ENCODE data around the gene ST6GAL1.

Gene ST6GAL1

GRCh38 chr3:187107989-187108388 lies 177.7 kb downstream of the ST6GAL1 start:
- no peak for DNase-seq (ENCODE audit: low read depth)
- H3K4me3 ChIP-seq (ENCODE audit: low read depth, low read length), result no peak overlapping the region
- TF ChIP-seq, protein P1, sequence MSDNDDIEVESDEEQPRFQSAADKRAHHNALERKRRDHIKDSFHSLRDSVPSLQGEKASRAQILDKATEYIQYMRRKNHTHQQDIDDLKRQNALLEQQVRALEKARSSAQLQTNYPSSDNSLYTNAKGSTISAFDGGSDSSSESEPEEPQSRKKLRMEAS (IDR thresholded peaks at IDR 0.05; ENCODE audit: low read depth, low read length), result no peak
- TF ChIP-seq POLR2A (IDR thresholded peaks at IDR 0.05; ENCODE audit: extremely low read depth, insufficient read length), result no peak
- TF ChIP-seq, protein P2, sequence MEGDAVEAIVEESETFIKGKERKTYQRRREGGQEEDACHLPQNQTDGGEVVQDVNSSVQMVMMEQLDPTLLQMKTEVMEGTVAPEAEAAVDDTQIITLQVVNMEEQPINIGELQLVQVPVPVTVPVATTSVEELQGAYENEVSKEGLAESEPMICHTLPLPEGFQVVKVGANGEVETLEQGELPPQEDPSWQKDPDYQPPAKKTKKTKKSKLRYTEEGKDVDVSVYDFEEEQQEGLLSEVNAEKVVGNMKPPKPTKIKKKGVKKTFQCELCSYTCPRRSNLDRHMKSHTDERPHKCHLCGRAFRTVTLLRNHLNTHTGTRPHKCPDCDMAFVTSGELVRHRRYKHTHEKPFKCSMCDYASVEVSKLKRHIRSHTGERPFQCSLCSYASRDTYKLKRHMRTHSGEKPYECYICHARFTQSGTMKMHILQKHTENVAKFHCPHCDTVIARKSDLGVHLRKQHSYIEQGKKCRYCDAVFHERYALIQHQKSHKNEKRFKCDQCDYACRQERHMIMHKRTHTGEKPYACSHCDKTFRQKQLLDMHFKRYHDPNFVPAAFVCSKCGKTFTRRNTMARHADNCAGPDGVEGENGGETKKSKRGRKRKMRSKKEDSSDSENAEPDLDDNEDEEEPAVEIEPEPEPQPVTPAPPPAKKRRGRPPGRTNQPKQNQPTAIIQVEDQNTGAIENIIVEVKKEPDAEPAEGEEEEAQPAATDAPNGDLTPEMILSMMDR (IDR thresholded peaks at IDR 0.05; ENCODE audit: low read depth, low read length), result no peak
- TF ChIP-seq MYC (IDR thresholded peaks at IDR 0.05; ENCODE audit: low read depth, low read length), result no peak

DNA sequence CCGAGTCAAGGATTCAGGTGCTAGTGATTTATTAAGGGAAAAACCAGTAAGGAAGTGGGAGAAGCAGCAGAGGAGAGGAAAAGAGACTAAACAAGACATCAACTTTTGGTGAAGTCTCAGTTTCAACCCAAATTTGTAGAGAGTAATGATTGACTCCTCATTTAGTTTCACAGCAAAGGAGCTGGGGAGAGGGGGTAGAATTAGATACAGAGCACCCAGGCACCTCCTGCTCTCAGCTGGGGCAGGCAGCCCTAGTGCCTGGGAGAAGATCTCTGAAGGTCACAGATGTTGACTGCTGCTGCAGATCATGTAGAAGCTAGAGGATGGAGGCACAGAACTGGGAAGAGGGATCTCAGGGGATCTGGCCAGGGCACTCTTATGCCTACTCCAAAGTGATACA lies 179.8 kb downstream of the ST6GAL1 start:
- DNase-seq (ENCODE audit: low read depth), result no peak
- TF ChIP-seq, protein P2 (IDR thresholded peaks at IDR 0.05; ENCODE audit: low read depth, low read length), result no peak
- TF ChIP-seq, protein P1 (IDR thresholded peaks at IDR 0.05; ENCODE audit: low read depth, low read length), result no peak
- TF ChIP-seq MYC (IDR thresholded peaks at IDR 0.05; ENCODE audit: low read depth, low read length) (no peak), POLR2A (IDR thresholded peaks at IDR 0.05; ENCODE audit: extremely low read depth, insufficient read length) (no peak)

DNA sequence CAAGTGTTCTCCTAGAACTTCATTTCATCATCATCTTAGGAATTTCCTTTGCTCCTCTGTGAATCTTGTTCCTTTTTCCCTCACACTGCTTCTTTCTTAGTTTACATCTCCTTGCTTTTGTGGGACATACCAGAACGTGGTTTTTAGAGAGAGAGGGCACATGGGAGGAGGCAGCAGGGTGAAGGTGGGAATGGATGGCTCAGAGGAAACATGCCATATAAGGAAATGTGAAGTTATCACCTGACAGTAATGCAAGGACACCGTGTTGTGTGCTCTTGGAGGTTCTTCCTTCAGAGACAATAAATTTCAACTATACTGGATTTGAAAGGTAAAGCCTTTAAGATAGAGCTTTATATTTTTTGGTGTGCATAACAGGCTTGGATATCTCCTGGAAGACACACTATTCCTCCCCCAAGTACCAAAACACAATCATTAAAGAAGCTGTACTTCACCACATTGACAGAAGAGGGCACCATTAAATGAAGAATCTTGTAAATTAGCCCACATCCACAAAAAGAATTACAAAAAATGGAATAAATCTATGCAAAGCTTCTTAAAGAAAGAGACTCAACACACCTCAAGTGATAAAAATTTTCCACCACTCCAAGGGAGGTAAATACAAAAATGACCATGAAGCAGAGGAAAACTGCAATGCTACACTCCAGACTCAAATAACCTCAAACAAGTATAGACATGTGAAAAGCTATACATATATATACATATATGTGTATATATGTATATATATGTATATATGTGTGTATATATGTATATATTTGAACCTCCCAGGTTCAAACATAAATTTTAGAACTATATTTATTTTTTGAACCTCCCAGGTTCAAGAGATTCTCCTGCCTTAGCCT lies 182.8 kb downstream of the ST6GAL1 start:
- DNase-seq (ENCODE audit: low read depth), result peak; percentile 36

More for the DNA sequence above, 179.8 kb downstream of the ST6GAL1 start:
- no peak overlapping the region for H3K4me3 ChIP-seq (ENCODE audit: low read depth, low read length)

DNA sequence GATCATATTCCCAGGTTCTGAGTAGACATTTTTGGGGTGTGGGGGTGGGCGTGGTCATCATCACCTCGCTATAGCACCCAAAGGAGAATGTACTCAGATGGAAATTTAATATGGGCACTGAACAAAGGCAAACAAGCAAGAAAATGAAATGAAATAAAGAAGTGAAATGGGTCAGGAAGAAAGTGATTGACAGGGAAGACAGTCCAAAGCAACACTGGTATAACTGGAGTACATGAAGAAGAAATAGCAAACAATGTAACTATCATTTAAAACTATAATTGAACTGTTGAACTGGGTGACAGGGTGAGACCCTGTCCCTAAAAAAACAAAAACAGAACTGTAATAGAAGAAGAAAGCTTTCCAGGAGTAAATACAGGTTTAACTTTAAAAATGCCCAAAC lies 184.2 kb downstream of the ST6GAL1 start:
- TF ChIP-seq POLR2A (IDR thresholded peaks at IDR 0.05; ENCODE audit: extremely low read depth, insufficient read length) (no peak), MYC (IDR thresholded peaks at IDR 0.05; ENCODE audit: low read depth, low read length) (no peak)
- TF ChIP-seq, protein P2 (IDR thresholded peaks at IDR 0.05; ENCODE audit: low read depth, low read length), result no peak
- TF ChIP-seq, protein P1 (IDR thresholded peaks at IDR 0.05; ENCODE audit: low read depth, low read length), result no peak
- no peak overlapping the region for H3K4me3 ChIP-seq (ENCODE audit: low read depth, low read length)

More for the DNA sequence above, 182.8 kb downstream of the ST6GAL1 start:
- no peak for TF ChIP-seq MYC (IDR thresholded peaks at IDR 0.05; ENCODE audit: low read depth, low read length)
- TF ChIP-seq, protein P2 (IDR thresholded peaks at IDR 0.05; ENCODE audit: low read depth, low read length), result peak; percentile 25
- no peak overlapping the region for H3K4me3 ChIP-seq (ENCODE audit: low read depth, low read length)

GRCh38 chr3:187120326-187120725 lies 190.0 kb downstream of the ST6GAL1 start:
- DNase-seq (ENCODE audit: low read depth), result no peak
- H3K4me3 ChIP-seq (ENCODE audit: low read depth, low read length), result no peak overlapping the region
- TF ChIP-seq MYC (IDR thresholded peaks at IDR 0.05; ENCODE audit: low read depth, low read length) (no peak), POLR2A (IDR thresholded peaks at IDR 0.05; ENCODE audit: extremely low read depth, insufficient read length) (no peak)
- TF ChIP-seq, protein P1 (IDR thresholded peaks at IDR 0.05; ENCODE audit: low read depth, low read length), result no peak
- TF ChIP-seq, protein P2 (IDR thresholded peaks at IDR 0.05; ENCODE audit: low read depth, low read length), result no peak

More for the DNA sequence above, 184.2 kb downstream of the ST6GAL1 start:
- DNase-seq (ENCODE audit: low read depth), result no peak

Measured in NB4 (cell line).